Lower leg skin (tissue), 4 donors: ENCODE results near the gene UBA52. TPM values are rescaled to one million over a fixed set of nuclear protein-coding genes. Genes with fewer than 3 reads are reported as not detected.
A peak's percentile ranks its signal among the peaks of the same experiment; 100 is the strongest.
"Not testable (repeated sequence)": the region's sequence is repeated elsewhere in the genome, so short reads cannot be mapped to it uniquely, and the experiment has no call there.

Experiments used
- DNase-seq, 2 donors: peaks; one replicate each; pipeline ENCODE4 v3.0.0-alpha.2; 2019; ENCODE audit warnings: low spot score in 2 of 2
- H3K4me3 ChIP-seq: fragments of 200-600 bp; sonication (generic); 2 replicates; pipeline ENCODE4 v1.5.1; 2017; ENCODE audit warnings: mild to moderate bottlenecking, low read depth; ENCODE audit not compliant: poor library complexity, severe bottlenecking
- CTCF ChIP-seq, 3 donors: fragments of 450-650 bp; IDR thresholded peaks; one replicate each; pipeline ENCODE4 v1.5.1; 2016; ENCODE audit warnings: antibody characterized with exemption in 3 of 3, mild to moderate bottlenecking in 3 of 3, moderate library complexity in 2 of 3
- POLR2A ChIP-seq, 2 donors: fragments of 450-650 bp; IDR thresholded peaks; one replicate each; pipeline ENCODE4 v1.6.1; 2016 to 2017; ENCODE audit warnings: antibody characterized with exemption in 2 of 2, mild to moderate bottlenecking in 1 of 2, moderate library complexity in 1 of 2
- WGBS, 2 donors: methylation state at CpG; one replicate each; pipeline ENCODE4 v1.1.5; 2018; 5-methylcytosine and 5-hydroxymethylcytosine counted together
- intact Hi-C: fragments of 100-400 bp; cut with DNase I; formaldehyde crosslinking; loops from one replicate; pipeline ENCODE4 v1.15.0; 2023; ENCODE audit warnings: low total_unique reads
- total RNA-seq, 4 donors: library from RNA; depleted of rRNA; stranded (reverse); fragments of >200 nt; gene quantifications; one replicate each; pipeline ENCODE4 v1.1.0, GENCODE V29; 2016

Gene UBA52
- total RNA-seq, 4 donors from 2014 or later, result 625 to 1,001 (median 848) TPM

DNA sequence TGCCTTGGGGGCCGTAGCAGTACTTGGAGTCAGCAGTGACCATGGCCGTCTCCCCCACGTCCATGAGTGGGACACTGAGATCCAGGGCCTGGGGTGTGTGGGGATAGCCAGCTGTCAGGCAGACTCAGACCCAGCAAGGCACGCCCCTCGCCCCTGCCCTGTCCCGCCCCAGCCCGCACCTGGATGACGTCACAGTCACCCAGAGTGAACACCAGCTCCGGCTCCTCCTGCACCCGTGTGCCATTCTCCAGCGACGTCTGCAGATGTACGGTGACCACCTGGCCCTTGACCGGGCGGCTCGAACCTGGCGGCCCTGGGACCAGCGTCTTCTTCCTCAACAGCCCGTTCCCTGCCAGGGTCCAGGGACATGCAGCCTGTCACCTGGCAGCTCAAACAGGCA lies 32.3 kb upstream of the UBA52 start:
- 96 to 98% methylated on average over 15 to 19 of the region's 19 CpGs for WGBS, 2 donors
- TF ChIP-seq CTCF (IDR thresholded peaks at IDR 0.05), result no peak
- no peak overlapping the region for H3K4me3 ChIP-seq
- intact Hi-C loops, result no loop called here
- DNase-seq, result no peak

DNA sequence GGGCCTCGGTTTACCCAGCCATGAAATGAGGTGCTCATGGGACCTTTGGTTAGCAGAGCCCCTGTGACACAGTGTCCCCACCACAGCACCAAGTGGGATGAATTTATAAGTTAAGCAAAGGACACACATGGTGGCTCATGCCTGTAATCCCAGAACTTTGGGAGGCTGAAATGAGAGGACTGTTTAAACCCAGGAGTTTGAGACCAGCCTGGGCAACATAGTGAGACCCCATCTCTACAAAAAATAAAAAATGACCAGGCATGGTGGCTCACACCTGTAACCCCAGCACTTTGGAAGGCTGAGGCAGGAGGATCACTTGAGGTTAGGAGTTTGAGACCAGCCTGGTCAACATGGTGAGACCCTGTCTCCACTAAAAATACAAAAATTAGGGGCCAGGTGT lies 31.5 kb upstream of the UBA52 start:
- intact Hi-C loops, DNase-seq, H3K4me3 ChIP-seq: not testable (repeated sequence)
- 80 to 100% methylated on average over 1 of the region's 1 CpG for WGBS, 2 donors

- no peak overlapping the region for H3K4me3 ChIP-seq
- TF ChIP-seq POLR2A (IDR thresholded peaks at IDR 0.05), result no peak
- TF ChIP-seq CTCF (IDR thresholded peaks at IDR 0.05), result no peak
- intact Hi-C loops, result no loop called here
- 83 to 86% methylated on average over 21 of the region's 21 CpGs for WGBS, 2 donors
- DNase-seq, result no peak
These were observed 30.2 kb upstream of the UBA52 start for GRCh38 chr19:18541258-18541991.

DNA sequence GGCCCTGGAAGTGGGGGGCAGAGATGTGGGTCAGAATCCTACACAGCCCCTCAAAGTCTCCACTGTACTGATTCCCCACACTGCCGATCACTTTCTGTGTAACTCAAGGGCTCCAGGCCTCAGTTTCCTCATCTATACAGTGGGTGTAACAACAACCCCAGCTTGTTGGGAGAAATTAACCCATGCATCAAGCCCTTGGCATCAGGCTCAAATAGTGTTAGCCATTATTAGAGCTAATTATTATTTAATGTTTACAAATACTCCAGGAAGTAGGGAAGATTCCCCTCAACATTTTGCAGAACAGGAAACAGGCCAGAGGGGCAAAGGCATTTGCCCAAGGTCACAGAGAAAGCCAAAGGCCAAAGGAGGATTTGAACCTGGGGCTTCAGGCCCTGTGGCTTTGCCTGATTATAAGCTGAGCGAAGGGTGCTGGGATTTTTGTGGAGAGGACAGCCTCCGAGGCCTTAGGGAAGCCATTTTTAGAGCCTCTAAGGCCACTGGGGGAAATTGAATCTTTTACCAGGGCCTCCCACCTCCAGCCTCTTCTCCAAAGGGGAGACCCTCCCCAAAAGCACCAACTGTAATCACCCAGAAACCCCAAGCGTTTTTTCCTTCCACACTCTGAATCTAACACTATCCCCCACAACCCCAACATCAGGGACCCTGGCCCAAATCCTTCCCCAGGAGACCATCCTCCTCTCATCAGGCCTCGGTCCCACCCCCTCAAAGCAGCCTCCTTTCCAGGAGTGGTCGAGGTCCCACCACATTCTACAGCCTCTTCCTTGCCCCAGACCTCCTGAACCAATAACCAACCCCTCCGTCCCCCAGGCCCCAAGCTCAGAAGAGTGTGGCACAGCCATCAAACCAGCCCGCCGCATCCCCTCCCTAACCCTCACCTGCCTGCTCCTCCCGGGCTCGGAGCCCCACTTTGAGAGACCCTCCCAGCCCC lies 29.4 kb upstream of the UBA52 start:
- 15 to 19% methylated on average over 11 of the region's 11 CpGs for WGBS, 2 donors
- H3K4me3 ChIP-seq, result peak overlapping the region; percentile 61
- DNase-seq, result no peak
- TF ChIP-seq CTCF (IDR thresholded peaks at IDR 0.05) (no peak), POLR2A (IDR thresholded peaks at IDR 0.05) (no peak)
- intact Hi-C loops, result no loop called here

DNA sequence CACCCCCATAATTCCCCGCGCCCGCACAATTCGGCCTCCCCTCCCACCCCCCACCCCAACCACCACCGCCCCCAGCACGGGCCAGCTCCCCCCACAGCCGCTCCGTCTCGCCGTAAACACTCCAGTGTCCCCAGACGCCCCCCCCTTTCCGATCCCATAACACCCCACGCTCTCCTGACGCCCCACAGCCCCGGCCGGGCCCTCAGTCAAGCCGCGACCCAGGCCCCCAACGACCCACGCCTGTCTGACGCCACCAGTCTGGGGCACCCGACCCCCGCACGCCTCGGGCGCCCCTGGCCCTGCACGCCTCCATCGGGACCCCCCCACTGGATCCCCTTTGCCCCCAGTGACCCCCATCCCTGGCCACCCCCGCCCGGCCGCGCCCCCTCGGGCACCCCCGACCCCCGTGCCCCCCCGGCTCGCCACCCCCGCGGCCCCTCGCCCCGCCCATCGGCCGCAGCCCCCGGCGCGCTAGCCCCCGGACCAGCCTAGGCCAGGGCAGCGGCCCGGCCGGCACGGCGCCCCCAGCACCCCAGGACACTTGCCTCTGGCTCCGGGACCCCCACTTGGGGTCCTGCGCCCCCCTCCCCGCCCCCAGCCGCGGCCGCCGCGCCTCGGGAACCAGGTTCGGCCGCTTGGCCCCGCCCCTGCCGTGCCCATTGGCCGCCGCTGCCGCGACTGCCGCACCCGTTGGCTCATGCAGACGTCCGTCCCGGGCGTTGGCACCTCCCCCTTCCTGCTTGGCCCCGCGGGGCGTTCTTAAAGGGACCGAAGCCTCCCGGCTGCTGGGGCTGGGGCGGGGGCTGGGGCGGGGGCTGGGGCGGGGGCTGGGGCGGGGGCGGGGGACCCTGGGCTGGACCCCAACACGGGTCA lies 28.5 kb upstream of the UBA52 start, which contains the start of gene FKBP8:
Gene FKBP8, minus strand, starts transcription at position 633 of the 873 bp plus-strand sequence. CDS start 1,603 bp downstream, outside the sequence.
- WGBS, 2 donors, result 0 to 3% methylated on average over 10 to 19 of the region's 86 CpGs
- peak; percentile 92 to 99 for DNase-seq
- no peak for TF ChIP-seq POLR2A (IDR thresholded peaks at IDR 0.05)
- no peak for TF ChIP-seq CTCF (IDR thresholded peaks at IDR 0.05)
- intact Hi-C loops, result no loop called here
- peak within 1 kb of the TSS; percentile 61 for H3K4me3 ChIP-seq
